Astrocyte (in vitro differentiated cells and primary cell): ENCODE results near the gene ANO6. TPM values are rescaled to one million over a fixed set of nuclear protein-coding genes. Genes with fewer than 3 reads are reported as not detected.

Experiments used
- DNase-seq: peaks from one replicate; pipeline ENCODE4 v3.0.0-alpha.2; 2010; ENCODE audit warnings: low read depth
- FAIRE-seq: peaks from 2 replicates; lab custom pipeline; 2011; peaks lifted over from hg19 to GRCh38; lab: Jason Lieb, UNC
- H2AFZ ChIP-seq: 2 replicates; pipeline ENCODE4 v1.6.0; 2012; ENCODE audit warnings: low read depth, low read length, inconsistent platforms
- H3K27ac ChIP-seq: 2 replicates; pipeline ENCODE4 v1.5.1; 2011; ENCODE audit warnings: low read depth, low read length, inconsistent platforms
- H3K27me3 ChIP-seq: 2 replicates; pipeline ENCODE4 v1.6.0; 2011; ENCODE audit warnings: low read length, inconsistent platforms; ENCODE audit not compliant: insufficient read depth
- H3K36me3 ChIP-seq: 2 replicates; pipeline ENCODE4 v1.5.1; 2011; ENCODE audit warnings: low read length, inconsistent platforms; ENCODE audit not compliant: insufficient read depth
- H3K4me1 ChIP-seq: 2 replicates; pipeline ENCODE4 v1.5.1; 2011; ENCODE audit warnings: low read length, inconsistent platforms; ENCODE audit not compliant: insufficient read depth
- H3K4me2 ChIP-seq: 2 replicates; pipeline ENCODE4 v1.6.0; 2012; ENCODE audit warnings: low read length, inconsistent platforms
- H3K4me3 ChIP-seq: 2 replicates; pipeline ENCODE4 v1.5.1; 2011; ENCODE audit warnings: low read depth, mild to moderate bottlenecking, low read length, inconsistent platforms; ENCODE audit not compliant: insufficient read depth
- H3K79me2 ChIP-seq: 2 replicates; pipeline ENCODE4 v1.6.0; 2012; ENCODE audit warnings: mild to moderate bottlenecking, low read length, inconsistent platforms; ENCODE audit not compliant: insufficient read depth
- H3K9ac ChIP-seq: 2 replicates; pipeline ENCODE4 v1.6.0; 2012; ENCODE audit warnings: mild to moderate bottlenecking, low read length, inconsistent platforms
- H3K9me3 ChIP-seq: 2 replicates; pipeline ENCODE4 v1.5.1; 2012; ENCODE audit warnings: low read depth, mild to moderate bottlenecking, low read length, inconsistent platforms; ENCODE audit not compliant: insufficient read depth
- H4K20me1 ChIP-seq: 2 replicates; pipeline ENCODE4 v1.6.0; 2012; ENCODE audit warnings: low read length, inconsistent platforms; ENCODE audit not compliant: insufficient read depth
- H3K27ac Mint-ChIP-seq: one replicate; pipeline ENCODE4 v1.8.0; 2021; ENCODE audit warnings: mild to moderate bottlenecking, mixed read lengths; ENCODE audit not compliant: unreplicated experiment
- H3K27me3 Mint-ChIP-seq: one replicate; pipeline ENCODE4 v1.8.0; 2021; ENCODE audit warnings: low read depth, mixed read lengths; ENCODE audit not compliant: unreplicated experiment
- H3K36me3 Mint-ChIP-seq: one replicate; pipeline ENCODE4 v1.8.0; 2021; ENCODE audit warnings: low read depth, mixed read lengths; ENCODE audit not compliant: unreplicated experiment
- H3K4me1 Mint-ChIP-seq: one replicate; pipeline ENCODE4 v1.8.0; 2021; ENCODE audit warnings: low read depth, mixed read lengths; ENCODE audit not compliant: unreplicated experiment
- H3K4me3 Mint-ChIP-seq: one replicate; pipeline ENCODE4 v1.8.0; 2021; ENCODE audit warnings: mild to moderate bottlenecking, moderate library complexity, mixed read lengths; ENCODE audit not compliant: unreplicated experiment
- H3K9me3 Mint-ChIP-seq: one replicate; pipeline ENCODE4 v1.8.0; 2021; ENCODE audit warnings: mild to moderate bottlenecking, mixed read lengths; ENCODE audit not compliant: unreplicated experiment
- CTCF ChIP-seq: IDR thresholded peaks from 2 replicates; pipeline ENCODE4 v1.5.1; 2011; ENCODE audit warnings: low read depth, mild to moderate bottlenecking, inconsistent platforms, low read length, moderate library complexity; ENCODE audit not compliant: insufficient read depth
- EZH2 ChIP-seq: IDR thresholded peaks from 2 replicates; pipeline ENCODE4 v1.6.1; 2012; ENCODE audit warnings: mild to moderate bottlenecking, low read length, inconsistent platforms; ENCODE audit not compliant: insufficient read depth
- total RNA-seq: library from RNA; stranded (reverse); gene quantifications from 2 replicates; pipeline ENCODE4 v1.2.1, GENCODE V29; 2021

The ANO6 gene
- total RNA-seq, 1 donor from 2014 or later, result 113 TPM

- Histone ChIP-seq H3K79me2 (peaks cover 13% of the 10 kb centered on the region), H4K20me1 (no peaks in the 10 kb centered on the region), H2AFZ (no peak overlapping the region), H3K9me3 (no peaks in the 10 kb centered on the region), H3K27me3 (no peaks in the 10 kb centered on the region), H3K9ac (no peak overlapping the region), H3K4me2 (no peak overlapping the region), H3K27ac (no peak overlapping the region), H3K4me3 (no peak overlapping the region), H3K36me3 (peaks cover 4% of the 10 kb centered on the region), H3K4me1 (no peaks in the 10 kb centered on the region)
- no peak for TF ChIP-seq EZH2
- no peak for TF ChIP-seq CTCF
- H3K4me3 Mint-ChIP-seq, result no peak overlapping the region
- no peak for FAIRE-seq
- DNase-seq, result no peak
- no peak overlapping the region for H3K27ac Mint-ChIP-seq
- no peaks in the 10 kb centered on the region for H3K27me3 Mint-ChIP-seq
- H3K4me1 Mint-ChIP-seq, result peaks cover 10% of the 10 kb centered on the region
- H3K36me3 Mint-ChIP-seq, result peaks cover 12% of the 10 kb centered on the region
- no peaks in the 10 kb centered on the region for H3K9me3 Mint-ChIP-seq
Measured at GRCh38 chr12:45310627-45310968, 94.7 kb downstream of the ANO6 start.

GRCh38 chr12:45312012-45312411 is 96.1 kb downstream of the ANO6 start:
- H3K27me3 Mint-ChIP-seq, result no peaks in the 10 kb centered on the region
- TF ChIP-seq EZH2 (no peak), CTCF (no peak)
- H3K79me2 ChIP-seq, result peaks cover 13% of the 10 kb centered on the region

GRCh38 chr12:45314770-45315169 is 98.9 kb downstream of the ANO6 start:
- Histone ChIP-seq H3K36me3 (peaks cover 4% of the 10 kb centered on the region), H3K27me3 (no peaks in the 10 kb centered on the region), H3K9me3 (no peaks in the 10 kb centered on the region), H3K27ac (no peak overlapping the region), H3K79me2 (peaks cover 9% of the 10 kb centered on the region), H3K4me2 (no peak overlapping the region), H3K4me3 (no peak overlapping the region), H3K9ac (no peak overlapping the region), H4K20me1 (no peaks in the 10 kb centered on the region), H2AFZ (no peak overlapping the region), H3K4me1 (no peaks in the 10 kb centered on the region)
- Mint-ChIP-seq H3K36me3 (peaks cover 23% of the 10 kb centered on the region), H3K4me1 (peaks cover 10% of the 10 kb centered on the region), H3K4me3 (no peak overlapping the region), H3K27me3 (no peaks in the 10 kb centered on the region), H3K9me3 (peaks cover 5% of the 10 kb centered on the region), H3K27ac (no peak overlapping the region)
- TF ChIP-seq EZH2 (no peak), CTCF (no peak)
- DNase-seq, result no peak
- no peak for FAIRE-seq

More at GRCh38 chr12:45312012-45312411, 96.1 kb downstream of the ANO6 start:
- DNase-seq, result no peak
- Histone ChIP-seq H3K9ac (no peak overlapping the region), H3K9me3 (no peaks in the 10 kb centered on the region), H3K27ac (no peak overlapping the region), H4K20me1 (no peaks in the 10 kb centered on the region), H3K36me3 (peaks cover 4% of the 10 kb centered on the region), H3K4me3 (no peak overlapping the region), H3K4me2 (no peak overlapping the region), H3K4me1 (no peaks in the 10 kb centered on the region), H3K27me3 (no peaks in the 10 kb centered on the region), H2AFZ (no peak overlapping the region)
- H3K9me3 Mint-ChIP-seq, result no peaks in the 10 kb centered on the region
- no peak overlapping the region for H3K4me3 Mint-ChIP-seq
- peaks cover 13% of the 10 kb centered on the region for H3K36me3 Mint-ChIP-seq
- H3K4me1 Mint-ChIP-seq, result peaks cover 10% of the 10 kb centered on the region
- H3K27ac Mint-ChIP-seq, result no peak overlapping the region
- no peak for FAIRE-seq
